HG03439 (cell line): ENCODE measurements around the gene PTPRQ.

ENCODE experiments used
- ATAC-seq: cut with Tn5 transposase; IDR thresholded peaks from one replicate; pipeline ENCODE4 v1.9.1; 2021; ENCODE audit warnings: mild to moderate bottlenecking, moderate library complexity; ENCODE audit not compliant: unreplicated experiment

PTPRQ gene

DNA sequence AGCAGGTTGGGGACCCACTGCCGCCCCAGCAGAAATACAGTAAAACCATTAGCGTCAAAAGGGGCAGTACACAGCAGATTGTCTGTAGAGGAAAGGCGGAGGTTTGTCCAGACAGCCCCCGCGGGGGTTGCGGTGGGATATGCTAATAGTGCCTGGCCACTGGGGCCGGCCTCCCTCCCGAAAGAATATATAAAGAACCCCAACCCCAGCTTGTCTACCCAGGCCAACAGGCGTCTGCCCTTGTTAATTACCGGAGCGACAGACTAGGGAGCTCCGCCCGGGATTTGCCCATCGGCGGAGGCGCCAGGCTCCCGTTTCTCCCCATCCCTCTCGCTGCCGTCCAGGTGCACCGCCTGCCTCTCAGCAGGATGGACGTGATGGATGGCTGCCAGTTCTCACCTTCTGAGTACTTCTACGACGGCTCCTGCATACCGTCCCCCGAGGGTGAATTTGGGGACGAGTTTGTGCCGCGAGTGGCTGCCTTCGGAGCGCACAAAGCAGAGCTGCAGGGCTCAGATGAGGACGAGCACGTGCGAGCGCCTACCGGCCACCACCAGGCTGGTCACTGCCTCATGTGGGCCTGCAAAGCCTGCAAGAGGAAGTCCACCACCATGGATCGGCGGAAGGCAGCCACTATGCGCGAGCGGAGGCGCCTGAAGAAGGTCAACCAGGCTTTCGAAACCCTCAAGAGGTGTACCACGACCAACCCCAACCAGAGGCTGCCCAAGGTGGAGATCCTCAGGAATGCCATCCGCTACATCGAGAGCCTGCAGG, 272.8 kb downstream of the PTPRQ start, which contains the start of gene MYF5:
MYF5 (plus strand) TSS at position 217 of the 774 bp plus-strand sequence; CDS start at position 369, 152 bp downstream.
- ATAC-seq, result no peak

DNA sequence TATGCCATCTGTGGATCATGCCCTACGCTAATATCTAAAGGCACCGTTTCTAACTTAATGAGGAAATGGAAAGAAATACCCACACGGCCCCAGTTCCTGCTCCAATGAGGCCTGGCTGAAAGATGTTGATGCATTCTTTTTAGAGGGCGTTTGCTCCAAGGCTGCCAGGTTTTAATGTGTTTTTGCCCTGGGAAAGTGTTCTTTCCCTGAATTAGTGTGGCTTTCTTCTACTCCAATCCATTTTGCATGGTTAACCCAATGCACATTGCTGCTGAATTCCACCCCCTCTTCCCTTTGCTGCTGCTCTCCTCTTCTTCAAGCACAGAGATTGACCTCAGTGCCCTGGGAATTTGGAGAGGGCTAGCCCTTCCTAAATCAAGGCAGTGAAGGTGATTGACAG, 273.8 kb downstream of the PTPRQ start:
- ATAC-seq, result no peak

GRCh38 chr12:80720516-80720915, 276.5 kb downstream of the PTPRQ start:
- ATAC-seq, result no peak

- no peak for ATAC-seq
Observed at GRCh38 chr12:80721326-80721725, 277.3 kb downstream of the PTPRQ start.
